HG03442 (cell line): ENCODE measurements around the gene MCOLN2.
"Not testable (repeated sequence)": the region's sequence is repeated elsewhere in the genome, so short reads cannot be mapped to it uniquely, and the experiment has no call there.

Experiments used
- ATAC-seq: cut with Tn5 transposase; IDR thresholded peaks from one replicate; pipeline ENCODE4 v1.9.1; 2021; ENCODE audit warnings: mild to moderate bottlenecking, moderate library complexity; ENCODE audit not compliant: unreplicated experiment

The MCOLN2 gene

DNA sequence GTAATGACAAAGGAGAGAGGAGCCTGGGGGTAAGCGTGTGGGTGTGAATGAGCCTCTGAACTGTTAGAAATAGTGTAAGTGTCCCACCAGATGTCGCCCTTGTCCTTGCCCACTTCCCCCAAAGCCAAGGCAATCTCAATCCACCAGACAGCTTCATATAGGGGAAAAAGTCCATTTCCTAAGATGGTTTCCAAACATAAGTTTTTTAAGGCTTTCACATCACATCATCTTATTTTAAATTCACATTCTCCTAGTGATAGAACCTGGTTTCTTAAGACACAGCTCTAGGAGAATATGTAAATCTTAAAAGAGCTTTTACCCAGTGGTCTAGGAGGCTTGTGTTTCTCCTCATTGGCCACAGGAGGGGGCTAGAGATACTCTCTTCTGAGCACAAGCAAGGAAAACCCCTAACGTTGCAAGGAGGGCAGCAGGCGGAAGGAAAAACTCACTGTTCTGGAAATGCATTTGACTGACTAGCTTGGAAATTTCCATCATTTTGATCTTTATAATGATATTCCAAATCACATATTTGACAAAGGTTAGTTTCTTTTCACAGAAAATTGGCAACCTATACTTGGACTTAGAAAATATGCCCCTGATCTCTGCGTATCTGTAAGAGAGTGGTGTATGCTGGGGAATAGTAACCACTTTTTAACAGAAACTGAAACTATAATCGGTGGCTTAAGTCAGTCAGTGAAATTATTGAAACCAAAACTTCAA lies 52.0 kb downstream of the MCOLN2 start:
- peak; percentile 82 for ATAC-seq

DNA sequence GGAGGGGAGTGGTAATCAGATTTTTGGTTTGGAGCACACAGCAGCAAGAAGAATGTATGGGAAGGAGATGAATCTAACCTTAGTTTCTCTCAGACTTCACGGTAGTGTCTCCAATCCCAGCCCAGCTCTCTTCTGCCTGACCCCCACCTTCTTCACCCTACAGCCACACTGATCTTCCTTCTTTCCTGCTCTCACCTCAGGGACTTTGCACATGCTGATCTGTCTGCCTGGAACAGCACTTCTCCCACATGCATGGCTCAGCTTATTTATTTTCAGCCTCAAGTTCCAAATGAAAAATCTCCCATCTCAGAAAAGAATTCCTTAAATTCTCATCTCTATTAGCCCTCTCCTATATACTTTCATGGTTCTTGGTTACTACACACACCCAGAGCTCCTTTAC lies 55.1 kb downstream of the MCOLN2 start:
- ATAC-seq: no peak

DNA sequence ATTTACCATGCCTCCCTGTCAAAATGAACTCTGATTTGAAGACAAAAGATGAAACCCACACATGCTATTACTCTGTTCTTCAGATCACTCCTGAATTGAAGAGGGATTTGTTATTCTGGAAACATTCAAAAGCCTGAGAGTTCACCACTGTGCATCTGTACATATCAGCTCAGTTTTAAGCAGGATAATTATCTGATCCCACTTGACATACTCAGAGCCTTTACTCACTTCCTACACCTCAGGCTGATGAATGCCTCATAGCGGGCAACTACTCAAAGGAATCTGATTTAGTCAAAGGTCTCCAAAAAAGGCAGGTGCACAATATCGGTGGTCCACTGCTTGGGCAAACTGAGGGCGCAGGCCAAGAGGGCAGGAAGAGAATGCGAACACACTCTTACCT lies 56.4 kb downstream of the MCOLN2 start:
- no peak for ATAC-seq

DNA sequence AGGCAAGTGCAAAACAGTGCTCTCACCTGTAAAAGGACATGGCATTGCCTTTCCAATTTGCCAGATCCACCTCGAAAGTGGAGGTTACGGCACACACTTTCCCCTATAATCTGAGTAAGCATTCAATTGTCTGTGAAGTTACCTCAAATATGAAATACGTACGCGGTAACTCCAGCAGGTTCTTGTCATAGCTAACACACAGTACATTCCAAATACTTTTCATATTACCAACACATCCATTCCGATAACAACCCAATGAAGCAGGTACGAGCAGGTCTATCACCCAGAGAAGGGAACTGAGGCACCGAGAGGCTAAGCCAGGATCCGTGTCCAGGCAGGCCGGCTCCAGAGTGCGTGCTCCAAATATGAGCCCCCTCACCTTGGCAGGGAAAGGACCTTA lies 57.2 kb downstream of the MCOLN2 start:
- ATAC-seq: no peak

DNA sequence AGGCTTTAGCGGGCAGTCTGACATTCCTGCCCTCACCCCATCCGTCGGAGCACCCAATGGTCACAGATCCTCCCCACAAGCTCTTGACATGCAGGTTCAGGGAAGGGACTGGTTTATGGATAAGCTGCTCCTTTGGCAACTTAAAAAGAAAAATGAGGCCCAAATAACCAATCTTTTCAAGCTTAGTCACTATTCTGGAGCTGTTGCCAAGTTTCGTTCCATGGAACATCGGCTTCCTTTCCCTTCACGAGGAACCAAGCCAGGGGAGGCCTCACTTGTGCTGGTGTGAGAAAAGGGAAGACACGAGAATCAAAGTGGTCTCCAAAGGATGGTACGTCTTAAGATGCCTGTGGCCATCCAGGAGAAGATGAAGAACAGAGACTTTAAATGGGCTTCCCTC lies 57.8 kb downstream of the MCOLN2 start:
- no peak for ATAC-seq

DNA sequence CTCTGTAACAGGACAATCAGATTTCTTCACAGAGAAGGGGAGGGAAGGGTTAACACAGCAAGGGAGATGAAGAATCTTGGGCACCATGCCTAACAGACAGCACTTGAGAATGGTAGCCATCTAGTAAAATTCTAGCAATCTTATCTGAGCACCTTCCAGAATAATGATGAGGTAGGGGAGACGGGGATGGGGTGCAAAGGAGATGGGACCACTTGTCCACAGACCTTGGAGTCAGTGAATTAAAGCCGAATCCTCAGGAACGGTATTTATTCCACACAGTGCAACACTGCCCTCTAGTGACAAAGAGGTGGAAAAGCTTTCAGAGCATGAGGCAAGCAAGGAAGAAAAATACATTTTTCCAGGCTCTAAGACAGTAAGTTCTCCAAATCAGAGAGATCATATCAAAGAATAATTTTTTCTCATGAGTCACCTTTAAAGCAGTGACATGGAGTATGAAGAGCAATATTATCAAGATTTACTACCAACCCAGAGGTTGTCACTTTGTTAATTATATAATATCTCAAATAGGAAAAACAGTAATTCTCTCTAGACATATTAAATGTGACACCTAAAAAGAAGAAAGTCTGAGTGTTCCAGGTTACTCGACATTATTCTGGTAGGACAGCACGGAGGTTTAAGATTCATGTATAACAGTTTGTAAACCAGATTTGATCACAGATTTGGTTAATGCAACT lies 60.6 kb downstream of the MCOLN2 start:
- no peak for ATAC-seq

DNA sequence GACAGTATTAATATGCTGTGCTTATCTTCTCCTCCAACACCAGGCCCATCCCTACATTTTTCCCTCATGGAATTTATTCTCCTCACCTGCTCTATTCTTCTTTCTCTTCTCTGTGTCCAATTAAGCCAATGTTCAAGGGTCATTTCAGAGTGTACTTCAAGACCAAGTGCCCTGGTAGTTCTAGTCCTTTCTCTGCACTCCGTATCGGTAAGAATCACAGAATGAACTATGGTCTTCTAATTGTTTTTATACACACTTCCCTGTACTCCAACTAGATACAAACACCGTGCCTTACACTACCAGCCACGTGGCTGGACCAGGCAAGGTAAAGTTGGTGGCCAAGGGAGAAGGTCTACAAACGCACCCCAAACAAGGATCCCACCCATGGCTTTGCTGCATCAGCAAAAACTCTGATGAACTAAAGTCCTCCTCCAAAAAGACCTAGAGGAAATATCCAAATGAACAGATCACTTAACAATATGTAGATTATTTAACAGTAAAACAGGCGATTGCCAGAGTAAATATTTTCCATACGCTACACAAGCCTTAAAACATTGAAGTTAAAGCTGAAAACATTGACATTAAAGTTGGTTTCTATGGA lies 63.8 kb downstream of the MCOLN2 start:
- ATAC-seq: no peak

DNA sequence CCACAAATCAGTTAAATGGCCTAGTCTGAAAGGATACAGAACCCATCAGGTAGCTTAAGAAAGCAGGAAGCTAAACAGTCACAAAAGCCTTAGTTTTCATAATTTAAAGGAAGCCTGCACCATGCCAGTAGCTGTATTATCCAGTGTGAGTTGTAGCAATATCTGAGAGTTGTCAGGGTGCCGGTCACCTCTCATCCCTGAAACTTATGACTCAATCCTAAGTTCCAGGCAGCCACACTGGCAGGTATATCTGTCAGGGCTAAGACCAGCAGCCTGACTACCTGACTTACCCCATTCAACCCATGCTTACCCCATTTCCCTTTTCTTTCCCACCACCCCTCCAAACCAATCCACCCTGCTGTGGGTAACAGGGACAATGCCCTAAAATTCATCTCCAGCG lies 66.1 kb downstream of the MCOLN2 start:
- no peak for ATAC-seq

DNA sequence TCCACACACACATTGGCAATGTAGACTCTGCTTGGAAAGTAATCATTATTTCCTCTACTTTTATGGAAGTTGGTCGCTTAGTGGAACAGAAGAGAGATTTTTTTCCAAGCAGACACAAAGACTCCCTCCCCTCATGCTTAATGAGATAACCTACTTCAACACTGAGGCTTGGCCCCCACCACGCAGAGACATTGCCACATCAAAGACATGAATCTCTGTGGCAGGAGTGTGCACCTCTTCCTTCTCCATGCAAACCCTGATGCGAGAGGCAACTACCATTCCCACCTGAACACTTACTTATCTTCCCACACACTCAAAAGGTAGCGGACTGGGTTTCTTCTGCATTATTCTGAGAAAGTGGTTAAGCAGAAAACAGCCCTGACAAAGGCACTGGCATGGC lies 66.6 kb downstream of the MCOLN2 start:
- no peak for ATAC-seq

DNA sequence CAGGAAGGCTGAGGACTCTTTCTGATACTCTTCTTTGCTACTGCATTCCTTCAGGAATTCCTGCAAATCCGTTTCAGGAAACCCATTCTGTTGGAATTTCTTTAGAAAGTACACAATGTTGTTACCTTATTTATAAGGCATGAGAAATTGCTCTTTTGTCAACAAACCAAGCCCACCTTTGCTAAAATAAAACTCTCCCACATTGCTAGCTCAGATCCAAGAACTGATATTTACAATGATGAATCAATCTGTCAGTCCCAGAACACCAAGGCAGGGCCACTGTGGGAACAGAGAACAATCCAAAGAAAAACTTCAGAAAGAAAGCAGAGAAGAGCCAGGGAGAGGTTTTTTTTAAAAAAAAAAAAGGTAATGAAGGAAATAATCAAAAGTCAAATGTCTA lies 67.3 kb downstream of the MCOLN2 start:
- no peak for ATAC-seq

DNA sequence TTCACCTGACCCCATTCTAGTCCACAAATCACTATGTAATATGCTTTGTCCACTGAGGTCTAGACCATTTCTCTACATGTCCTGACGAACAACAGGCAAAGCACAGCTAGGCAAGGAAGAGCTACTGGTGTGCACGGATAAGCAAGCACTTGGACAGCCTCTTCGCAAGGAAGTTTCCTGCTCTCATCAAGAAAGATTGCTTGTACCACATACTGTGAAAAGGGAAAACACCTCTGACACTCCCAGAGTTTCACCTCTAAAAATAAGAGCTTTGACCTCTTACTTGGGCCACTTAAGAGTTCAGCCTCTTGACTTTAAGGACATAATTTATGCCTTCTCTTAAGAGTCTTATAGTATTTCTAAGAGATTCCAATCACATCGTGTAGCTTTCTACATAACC lies 67.9 kb downstream of the MCOLN2 start:
- no peak for ATAC-seq

DNA sequence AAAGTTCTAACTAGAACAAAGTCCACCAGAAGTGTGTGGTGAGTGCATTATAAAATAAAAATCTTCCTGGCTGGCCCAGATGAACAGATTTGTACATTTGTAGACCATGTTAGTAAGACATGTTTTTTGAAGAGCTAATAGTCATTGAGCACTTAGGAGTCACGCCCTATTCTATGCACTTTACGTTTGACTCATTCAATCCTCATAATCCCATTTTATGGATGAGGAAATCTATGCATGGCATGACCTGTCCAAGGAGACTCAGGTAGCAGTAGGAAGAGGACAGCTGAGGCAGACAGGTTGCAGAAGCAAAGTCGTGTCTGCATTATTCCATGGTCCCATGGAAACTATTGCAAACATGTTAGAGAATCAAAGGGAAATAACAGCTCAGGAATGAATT lies 73.6 kb downstream of the MCOLN2 start:
- ATAC-seq: no peak

DNA sequence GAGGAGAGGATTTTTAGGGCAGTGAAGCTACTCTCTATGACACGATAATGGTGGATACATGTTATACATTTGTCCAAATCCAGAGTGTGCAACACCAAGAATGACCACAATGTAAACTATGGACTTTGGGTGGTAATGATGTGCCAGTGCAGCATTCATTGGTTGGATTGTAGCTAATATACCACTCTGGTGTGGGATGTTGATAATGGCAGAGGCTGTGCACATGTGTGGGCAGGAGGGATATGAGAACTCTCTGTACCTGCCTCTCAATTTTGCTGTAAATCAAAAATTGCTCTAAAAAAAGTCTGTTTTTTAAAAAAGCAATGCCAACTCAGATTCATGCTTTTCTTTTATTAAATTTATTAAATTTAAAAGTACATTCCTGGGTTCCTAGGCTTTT lies 76.8 kb downstream of the MCOLN2 start:
- no peak for ATAC-seq

DNA sequence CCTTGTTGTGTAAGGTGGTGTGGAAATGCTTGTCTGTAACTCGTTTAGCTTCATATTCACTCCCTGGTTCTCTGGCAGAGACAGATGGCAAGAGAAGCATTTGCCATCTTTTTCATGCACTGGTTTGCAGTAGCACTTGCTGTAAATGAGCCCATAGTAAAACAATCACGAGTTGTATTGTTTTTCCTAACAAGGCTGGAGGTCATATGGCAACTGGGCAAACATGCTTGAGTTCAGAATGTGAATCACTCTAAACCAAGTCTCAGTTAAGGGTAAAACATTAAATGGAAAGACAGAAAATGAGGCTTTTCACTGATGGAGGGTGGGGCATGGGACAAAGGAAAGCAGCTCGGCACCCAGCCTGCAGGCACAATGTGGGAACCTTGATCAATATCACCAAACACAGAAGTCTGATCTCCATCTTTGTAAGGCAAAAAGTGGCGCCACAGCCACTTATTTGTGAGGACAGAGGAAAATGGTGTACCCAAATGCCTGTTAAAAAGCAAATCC lies 77.4 kb downstream of the MCOLN2 start:
- no peak for ATAC-seq

DNA sequence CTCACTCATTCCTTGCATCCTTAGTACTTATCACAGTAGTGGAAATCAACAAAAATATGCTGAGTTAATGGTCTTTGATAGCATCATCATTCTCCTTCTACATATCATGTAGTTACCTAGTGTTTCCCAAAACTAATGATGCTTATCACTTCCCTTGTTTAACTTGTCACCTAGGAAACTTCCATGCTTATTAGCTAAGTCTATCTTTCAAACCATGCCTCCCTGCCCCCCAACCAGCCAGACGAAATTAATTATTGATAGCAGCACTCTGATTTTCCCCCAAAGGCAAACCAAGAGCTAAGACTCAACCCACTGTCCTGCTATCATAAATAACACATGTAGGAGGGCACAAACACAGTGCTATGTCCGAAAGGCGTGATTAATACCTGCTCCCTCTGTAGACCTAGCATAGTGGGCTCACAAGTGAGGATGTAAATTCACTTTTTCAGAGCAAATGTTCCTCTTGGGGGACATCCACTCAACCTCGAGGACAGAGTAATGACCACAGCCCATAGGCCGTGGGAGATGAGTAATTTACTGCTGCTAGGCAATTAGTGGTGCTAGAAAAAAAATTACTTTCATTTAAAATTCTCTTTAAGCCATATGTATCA lies 78.1 kb downstream of the MCOLN2 start:
- ATAC-seq: no peak

DNA sequence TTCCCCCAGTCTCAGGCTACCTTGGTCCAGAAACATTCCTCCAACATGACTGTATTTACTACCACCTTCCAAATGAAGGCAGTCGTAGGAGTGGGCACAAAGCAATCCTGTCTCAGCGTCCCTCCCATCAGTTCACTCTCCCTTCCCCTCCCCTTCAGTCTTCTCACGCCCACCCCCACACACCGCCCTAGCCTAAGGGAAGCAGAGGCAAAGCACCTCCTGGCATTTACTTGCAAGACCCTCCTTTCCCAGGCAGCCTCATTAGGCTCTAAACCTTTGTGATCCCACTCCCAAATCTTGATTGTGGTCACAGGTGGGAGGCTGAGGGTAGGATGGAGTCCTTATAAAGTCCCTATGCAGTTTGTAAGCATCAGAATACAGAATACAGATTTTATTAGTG lies 80.0 kb downstream of the MCOLN2 start:
- no peak for ATAC-seq

DNA sequence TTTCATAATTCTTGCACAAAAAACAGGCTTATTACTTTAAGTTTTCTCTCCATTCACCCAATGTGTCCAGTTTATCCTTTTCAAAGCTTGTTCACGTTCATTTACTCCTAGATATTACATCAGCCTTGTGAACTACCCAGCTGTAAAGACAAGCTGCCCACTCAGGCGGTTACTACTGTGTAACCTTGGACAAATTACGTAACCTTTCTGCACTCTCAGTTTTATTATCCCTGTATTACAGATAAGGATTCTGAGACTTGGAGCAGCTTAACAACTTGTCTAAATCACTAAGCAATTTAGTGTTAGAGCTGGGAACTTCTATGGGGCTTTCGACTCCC lies 83.4 kb downstream of the MCOLN2 start:
- no peak for ATAC-seq

DNA sequence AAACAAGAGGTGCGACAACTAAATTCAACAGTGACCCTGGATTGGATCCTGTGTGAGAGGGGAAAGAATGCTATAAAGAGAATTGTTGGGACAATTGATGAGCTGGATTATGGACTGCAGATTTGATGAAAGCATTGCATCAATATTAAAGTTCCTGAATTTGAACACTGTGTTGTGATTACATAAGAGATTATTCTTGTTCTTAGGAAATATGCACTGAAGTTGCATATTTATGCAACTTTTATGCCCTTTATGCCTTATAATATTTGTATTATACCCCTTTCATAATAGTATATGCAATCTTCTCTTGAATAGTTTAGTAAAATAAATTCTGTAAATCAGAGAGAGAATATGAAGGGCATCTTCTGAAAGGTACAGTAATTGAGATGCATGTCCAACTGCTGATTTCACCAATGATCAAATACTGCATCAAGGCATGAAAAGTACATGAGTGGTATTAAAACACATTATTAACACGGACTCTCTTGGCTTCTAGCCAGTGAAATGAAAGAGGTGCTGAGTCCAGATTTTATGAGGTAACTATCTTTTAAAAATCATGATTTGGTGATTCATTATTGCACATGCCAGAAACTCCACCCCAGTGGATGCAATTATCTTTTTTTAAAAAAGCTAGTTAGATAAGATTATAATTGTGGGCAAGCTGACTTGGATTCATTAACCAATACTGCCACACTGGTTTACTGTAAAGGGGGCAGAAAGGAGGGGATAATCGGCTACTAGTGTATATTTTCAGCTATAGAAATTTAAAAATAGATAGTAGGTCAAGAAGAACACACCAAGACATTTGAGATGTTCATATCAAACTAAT lies 84.0 kb downstream of the MCOLN2 start:
- ATAC-seq: no peak

DNA sequence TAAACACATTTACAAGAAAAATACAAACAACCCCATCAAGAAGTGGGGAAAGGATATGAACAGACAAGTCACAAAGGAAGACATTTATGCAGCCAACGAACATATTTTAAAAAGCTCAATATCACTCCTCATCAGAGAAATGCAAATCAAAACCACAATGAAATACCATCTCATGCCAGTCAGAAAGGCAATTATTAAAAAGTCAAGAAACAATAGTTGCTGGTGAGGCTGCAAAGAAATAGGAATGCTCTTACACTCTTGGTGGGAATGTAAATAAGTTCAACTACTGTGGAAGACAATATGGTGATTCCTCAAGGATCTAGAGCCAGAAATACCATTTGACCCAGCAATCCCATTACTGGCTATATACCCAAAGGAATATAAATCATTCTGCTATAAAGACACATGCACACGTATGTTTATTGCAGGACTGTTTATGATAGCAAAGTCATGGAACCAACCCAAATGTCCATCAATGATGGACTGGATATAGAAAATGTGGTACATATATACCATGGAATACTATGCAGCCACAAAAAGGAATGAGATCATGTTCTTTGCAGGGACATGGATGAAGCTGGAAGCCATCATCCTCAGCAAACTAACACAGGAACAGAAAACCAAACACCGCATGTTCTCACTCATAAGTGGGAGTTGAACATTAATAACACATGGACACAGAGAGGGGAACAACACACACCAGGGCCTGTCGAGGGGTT lies 88.0 kb downstream of the MCOLN2 start:
- ATAC-seq: not testable (repeated sequence)

DNA sequence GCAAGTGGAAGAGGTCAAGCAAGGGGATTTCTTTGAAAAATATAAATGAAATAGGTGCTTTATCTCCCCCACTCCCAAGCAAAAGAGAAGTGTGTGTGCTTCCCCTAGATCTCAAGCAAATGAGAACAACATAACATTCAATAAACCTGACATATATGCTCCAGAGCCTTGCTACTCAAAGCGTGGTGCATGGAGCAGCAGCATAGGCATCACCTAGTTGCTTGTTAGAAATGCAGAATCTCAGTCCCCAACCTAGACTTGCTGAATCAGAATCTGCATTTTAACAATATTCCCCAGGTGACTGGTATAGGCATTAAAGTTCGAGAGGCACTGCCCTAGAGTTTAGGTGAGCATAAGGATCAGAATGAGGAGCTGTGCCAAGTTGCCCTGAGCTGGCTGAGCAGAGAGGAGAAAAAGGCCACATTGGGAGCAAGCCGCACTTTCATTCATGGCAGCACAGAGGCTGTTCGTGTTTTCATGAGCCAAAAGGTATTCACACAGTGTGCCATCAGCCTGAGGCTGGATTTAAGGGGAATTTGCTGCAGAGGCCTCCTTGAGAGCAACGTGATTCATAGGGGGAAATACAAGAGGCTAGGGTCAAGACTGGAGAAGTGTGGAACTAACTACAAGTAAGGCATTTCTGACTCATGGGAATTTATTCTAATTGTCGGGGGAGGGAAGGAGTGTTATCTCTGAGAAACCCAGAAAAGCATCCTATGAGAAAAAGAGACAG lies 89.7 kb downstream of the MCOLN2 start:
- no peak for ATAC-seq
